H9 (cell line): ENCODE results near the gene GMPPB. TPM values are rescaled to one million over a fixed set of nuclear protein-coding genes. Genes with fewer than 3 reads are reported as not detected.

Experiments used
- DNase-seq: peaks from one replicate; pipeline ENCODE4 v3.0.0-alpha.2; 2017
- H2AFZ ChIP-seq: one replicate; pipeline ENCODE4 v1.6.1; 2013; ENCODE audit warnings: mild to moderate bottlenecking, low read length, control low read depth, moderate library complexity
- H2AK5ac ChIP-seq: 2 replicates; pipeline ENCODE4 v1.6.1; 2013; ENCODE audit warnings: low read length, control low read depth, mixed read lengths; ENCODE audit not compliant: insufficient read length
- H2BK120ac ChIP-seq: one replicate; pipeline ENCODE4 v1.6.1; 2013; ENCODE audit warnings: low read depth, mild to moderate bottlenecking, low read length, control low read depth, inconsistent platforms; ENCODE audit not compliant: poor library complexity, severe bottlenecking
- H2BK12ac ChIP-seq: 2 replicates; pipeline ENCODE4 v1.6.1; 2013; ENCODE audit warnings: low read length, control low read depth, mixed read lengths, low read depth; ENCODE audit not compliant: insufficient read length
- H2BK15ac ChIP-seq: 2 replicates; pipeline ENCODE4 v1.6.1; 2013; ENCODE audit warnings: low read depth, low read length, control low read depth
- H2BK20ac ChIP-seq: one replicate; pipeline ENCODE4 v1.6.1; 2013; ENCODE audit warnings: low read depth, mild to moderate bottlenecking, low read length, control low read depth, inconsistent platforms; ENCODE audit not compliant: poor library complexity, severe bottlenecking
- H2BK5ac ChIP-seq: 2 replicates; pipeline ENCODE4 v1.6.1; 2013; ENCODE audit warnings: low read length, control low read depth, mixed read lengths; ENCODE audit not compliant: insufficient read length
- H3K14ac ChIP-seq: 2 replicates; pipeline ENCODE4 v1.6.1; 2013; ENCODE audit warnings: low read length, control low read depth; ENCODE audit not compliant: insufficient read depth
- H3K18ac ChIP-seq: 2 replicates; pipeline ENCODE4 v1.6.1; 2013; ENCODE audit warnings: low read depth, mild to moderate bottlenecking, mixed read lengths, low read length, control low read depth; ENCODE audit not compliant: insufficient read length
- H3K23ac ChIP-seq: 2 replicates; pipeline ENCODE4 v1.6.1; 2013; ENCODE audit warnings: low read length, control low read depth, mixed read lengths, low read depth; ENCODE audit not compliant: insufficient read length
- H3K23me2 ChIP-seq: 2 replicates; pipeline ENCODE4 v1.6.1; 2013; ENCODE audit warnings: low read depth, mild to moderate bottlenecking, mixed read lengths, low read length, control low read depth; ENCODE audit not compliant: insufficient read length, poor library complexity, severe bottlenecking
- H3K27ac ChIP-seq: 2 replicates; pipeline ENCODE4 v1.5.1; 2013; ENCODE audit warnings: low read length, control low read depth, mixed read lengths, low read depth; ENCODE audit not compliant: insufficient read length
- H3K27me3 ChIP-seq: 2 replicates; pipeline ENCODE4 v1.6.1; 2013; ENCODE audit warnings: low read length, control low read depth, inconsistent platforms; ENCODE audit not compliant: insufficient read depth
- H3K4ac ChIP-seq: 2 replicates; pipeline ENCODE4 v1.6.1; 2013; ENCODE audit warnings: low read depth, mild to moderate bottlenecking, control low read depth, inconsistent platforms, low read length, moderate library complexity
- H3K4me1 ChIP-seq: 2 replicates; pipeline ENCODE4 v1.6.1; 2013; ENCODE audit warnings: low read length, control low read depth, inconsistent platforms; ENCODE audit not compliant: insufficient read depth
- H3K4me2 ChIP-seq: 2 replicates; pipeline ENCODE4 v1.6.1; 2013; ENCODE audit warnings: low read length, control low read depth, mixed read lengths; ENCODE audit not compliant: insufficient read length, insufficient read depth
- H3K56ac ChIP-seq: 2 replicates; pipeline ENCODE4 v1.6.1; 2013; ENCODE audit warnings: low read depth, mild to moderate bottlenecking, mixed read lengths, low read length, control low read depth; ENCODE audit not compliant: insufficient read length
- H3K79me1 ChIP-seq: 2 replicates; pipeline ENCODE4 v1.6.1; 2013; ENCODE audit warnings: low read depth, mild to moderate bottlenecking, moderate library complexity, low read length, control low read depth, inconsistent platforms; ENCODE audit not compliant: insufficient read depth, poor library complexity, severe bottlenecking
- H3K79me2 ChIP-seq: 2 replicates; pipeline ENCODE4 v1.6.1; 2013; ENCODE audit warnings: low read length, control low read depth, inconsistent platforms; ENCODE audit not compliant: insufficient read depth
- H3K9ac ChIP-seq: 2 replicates; pipeline ENCODE4 v1.6.1; 2013; ENCODE audit warnings: low read length, control low read depth, mixed read lengths; ENCODE audit not compliant: insufficient read length; ENCODE audit errors: extremely low read depth
- H3K9me3 ChIP-seq: one replicate; pipeline ENCODE4 v1.6.1; 2013; ENCODE audit warnings: low read depth, low read length, inconsistent platforms; ENCODE audit not compliant: control insufficient read depth
- H3T11ph ChIP-seq: one replicate; pipeline ENCODE4 v1.6.1; 2013; ENCODE audit warnings: mild to moderate bottlenecking, low read length, control low read depth, inconsistent platforms
- H4K20me1 ChIP-seq: one replicate; pipeline ENCODE4 v1.6.1; 2013; ENCODE audit not compliant: control insufficient read depth, insufficient read length, insufficient read depth
- H4K5ac ChIP-seq: 2 replicates; pipeline ENCODE4 v1.6.1; 2013; ENCODE audit warnings: low read depth, mild to moderate bottlenecking, mixed read lengths, low read length, control low read depth; ENCODE audit not compliant: insufficient read length
- H4K8ac ChIP-seq: replicated peaks from 2 replicates; pipeline ENCODE4 v1.6.1; 2013; ENCODE audit warnings: low read length, control low read depth, mixed read lengths, low read depth; ENCODE audit not compliant: insufficient read length
- H4K91ac ChIP-seq: 2 replicates; pipeline ENCODE4 v1.6.1; 2013; ENCODE audit warnings: low read depth, mild to moderate bottlenecking, moderate library complexity, mixed read lengths, low read length, control low read depth; ENCODE audit not compliant: insufficient read length
- H3K27ac Mint-ChIP-seq, 3 experiments: 2 replicates in 2 of 3; 3 replicates in 1 of 3; pipeline ENCODE4 v1.8.0; 2020 to 2021; ENCODE audit warnings: mixed read lengths in 3 of 3, mild to moderate bottlenecking in 1 of 3, moderate library complexity in 1 of 3
- H3K27me3 Mint-ChIP-seq: 2 replicates; pipeline ENCODE4 v1.8.0; 2021; ENCODE audit warnings: low read depth, mild to moderate bottlenecking, moderate library complexity, mixed read lengths
- H3K36me3 Mint-ChIP-seq, 3 experiments: 2 replicates in 2 of 3; 3 replicates in 1 of 3; pipeline ENCODE4 v1.8.0; 2020 to 2021; ENCODE audit warnings: low read depth in 3 of 3, mixed read lengths in 3 of 3; ENCODE audit not compliant: insufficient read depth in 1 of 3
- H3K4me1 Mint-ChIP-seq, 2 experiments: 2 replicates each; pipeline ENCODE4 v1.8.0; 2020; ENCODE audit warnings: mixed read lengths in 2 of 2
- H3K4me3 Mint-ChIP-seq, 2 experiments: 2 replicates in 1 of 2; 3 replicates in 1 of 2; pipeline ENCODE4 v1.8.0; 2020 to 2021; ENCODE audit warnings: mild to moderate bottlenecking in 2 of 2, mixed read lengths in 2 of 2, moderate library complexity in 1 of 2
- H3K9me3 Mint-ChIP-seq, 2 experiments: 2 replicates in 1 of 2; 3 replicates in 1 of 2; pipeline ENCODE4 v1.8.0; 2020; ENCODE audit warnings: mild to moderate bottlenecking in 2 of 2, mixed read lengths in 2 of 2, moderate library complexity in 1 of 2
- WGBS: extraction: QIAGEN DNeasy Blood & Tissue Kit; methylation state at CpG from one replicate; pipeline ENCODE4 v1.1.7; 2013; ENCODE audit warnings: missing lambda C conversion rate, low lambda C conversion rate, mixed read lengths; ENCODE audit not compliant: insufficient read length; ENCODE audit errors: extremely low coverage; 5-methylcytosine and 5-hydroxymethylcytosine counted together
- total RNA-seq: library from RNA; stranded (reverse); gene quantifications from 2 replicates; pipeline ENCODE4 v1.2.1, GENCODE V29; 2021
- TF ChIP-seq, protein P1 (sequence below): fragments of 200-600 bp; sonication (generic); conservative IDR thresholded peaks from 3 replicates; pipeline ENCODE4 v1.8.0; 2021; ENCODE audit warnings: antibody characterized with exemption, mild to moderate bottlenecking

Gene GMPPB
- total RNA-seq, 1 experiment from 2014 or later, result 31.1 TPM

DNA sequence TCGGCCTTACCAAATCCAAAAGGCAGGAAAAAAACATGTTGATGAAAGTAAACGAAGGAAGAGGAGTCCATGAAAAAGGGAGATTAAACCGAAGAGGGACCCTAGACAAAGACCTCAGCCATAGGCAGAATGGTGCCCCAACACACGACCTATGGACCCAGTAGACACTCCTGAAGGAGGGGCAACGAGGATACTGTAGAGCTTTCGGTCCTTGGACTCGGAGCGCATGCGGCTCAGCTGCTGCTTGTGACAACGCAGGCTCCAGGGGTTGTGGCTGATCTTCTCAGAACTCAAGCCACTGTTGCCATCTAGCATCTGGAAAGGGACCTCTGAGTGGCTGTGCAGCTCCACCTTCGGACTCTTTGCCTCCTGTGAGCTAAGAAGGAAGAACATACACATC is 8.8 kb upstream of the GMPPB start:
- Mint-ChIP-seq H3K9me3 (no peaks in the 10 kb centered on the region; a peak in 1 of 5 replicates), H3K27me3 (no peaks in the 10 kb centered on the region), H3K36me3 (peaks cover 17 to 59% (median 57%) of the 10 kb centered on the region in 3 experiments; a peak in 6 of 7 replicates), H3K4me3 (no peak overlapping the region), H3K27ac (peak overlapping the region in 1 of 3 experiments; percentile 60; a peak in 1 of 7 replicates), H3K4me1 (no peaks in the 10 kb centered on the region)
- H2BK15ac ChIP-seq, result no peak overlapping the region
- H2AK5ac ChIP-seq, result no peak overlapping the region
- no peak overlapping the region for H3K56ac ChIP-seq
- no peak overlapping the region for H3K23ac ChIP-seq
- H3K79me1 ChIP-seq, result no peaks in the 10 kb centered on the region
- no peak overlapping the region for H3K18ac ChIP-seq
- H3K4ac ChIP-seq, result no peak overlapping the region
- H3K9ac ChIP-seq, result no peak overlapping the region
- H4K8ac ChIP-seq, result no peak overlapping the region
- 0 out of 2 replicates have a peak, but pooled peaks cover 2% of the 10 kb centered on the region for H3K79me2 ChIP-seq
- no peaks in the 10 kb centered on the region for H3K9me3 ChIP-seq
- DNase-seq, result no peak
- H2BK12ac ChIP-seq, result no peak overlapping the region
- H2BK5ac ChIP-seq, result no peak overlapping the region
- no peaks in the 10 kb centered on the region; the same call in 1 of the 2 replicates for H3K27me3 ChIP-seq
- H3K4me1 ChIP-seq, result no peaks in the 10 kb centered on the region
- no peak overlapping the region for H2AFZ ChIP-seq
- no peak overlapping the region for H2BK120ac ChIP-seq
- H2BK20ac ChIP-seq, result no peak overlapping the region
- no peak overlapping the region for H3K4me2 ChIP-seq
- no peaks in the 10 kb centered on the region for H4K20me1 ChIP-seq
- no peak overlapping the region for H3K27ac ChIP-seq
- H4K91ac ChIP-seq, result no peak overlapping the region
- no CpG with 5 or more reads among the region's 11 CpGs for WGBS
- TF ChIP-seq, protein P1, sequence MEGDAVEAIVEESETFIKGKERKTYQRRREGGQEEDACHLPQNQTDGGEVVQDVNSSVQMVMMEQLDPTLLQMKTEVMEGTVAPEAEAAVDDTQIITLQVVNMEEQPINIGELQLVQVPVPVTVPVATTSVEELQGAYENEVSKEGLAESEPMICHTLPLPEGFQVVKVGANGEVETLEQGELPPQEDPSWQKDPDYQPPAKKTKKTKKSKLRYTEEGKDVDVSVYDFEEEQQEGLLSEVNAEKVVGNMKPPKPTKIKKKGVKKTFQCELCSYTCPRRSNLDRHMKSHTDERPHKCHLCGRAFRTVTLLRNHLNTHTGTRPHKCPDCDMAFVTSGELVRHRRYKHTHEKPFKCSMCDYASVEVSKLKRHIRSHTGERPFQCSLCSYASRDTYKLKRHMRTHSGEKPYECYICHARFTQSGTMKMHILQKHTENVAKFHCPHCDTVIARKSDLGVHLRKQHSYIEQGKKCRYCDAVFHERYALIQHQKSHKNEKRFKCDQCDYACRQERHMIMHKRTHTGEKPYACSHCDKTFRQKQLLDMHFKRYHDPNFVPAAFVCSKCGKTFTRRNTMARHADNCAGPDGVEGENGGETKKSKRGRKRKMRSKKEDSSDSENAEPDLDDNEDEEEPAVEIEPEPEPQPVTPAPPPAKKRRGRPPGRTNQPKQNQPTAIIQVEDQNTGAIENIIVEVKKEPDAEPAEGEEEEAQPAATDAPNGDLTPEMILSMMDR, result no peak
- H3T11ph ChIP-seq, result no peak overlapping the region
- H3K23me2 ChIP-seq, result no peaks in the 10 kb centered on the region
- H4K5ac ChIP-seq, result no peak overlapping the region
- H3K14ac ChIP-seq, result no peak overlapping the region
